H1 (cell line): ENCODE data around the gene CYP1A2.

Experiments used
- BRCA1 ChIP-seq: IDR thresholded peaks from 2 replicates; pipeline ENCODE4 v1.6.1; 2012; ENCODE audit warnings: low read depth, low read length, improper control_type of control experiment
- CTCF ChIP-seq, 3 experiments: IDR thresholded peaks; 1 replicate in 2 of 3; 2 replicates in 1 of 3; pipeline versions ENCODE4 v1.5.1 to v1.6.1; 2011; ENCODE audit warnings: low read length in 3 of 3, mild to moderate bottlenecking in 3 of 3, inconsistent platforms in 2 of 3, low read depth in 1 of 3, moderate library complexity in 1 of 3; ENCODE audit not compliant: insufficient read depth in 1 of 3; ENCODE audit errors: control extremely low read depth in 1 of 3
- HDAC6 ChIP-seq: IDR thresholded peaks from one replicate; pipeline ENCODE4 v1.7.1; 2012; ENCODE audit warnings: low read depth, mild to moderate bottlenecking, inconsistent platforms, low read length, moderate library complexity
- POLR2AphosphoS5 ChIP-seq: IDR thresholded peaks from 2 replicates; pipeline ENCODE4 v1.6.1; 2011; ENCODE audit warnings: low read depth, low read length
- SAP30 ChIP-seq: fragments of 300-600 bp; sonication (generic); IDR thresholded peaks from 2 replicates; pipeline ENCODE4 v1.7.1; 2012; ENCODE audit warnings: low read length, moderate library complexity, mild to moderate bottlenecking, inconsistent platforms; ENCODE audit not compliant: insufficient read depth, insufficient replicate concordance
- TAF1 ChIP-seq: IDR thresholded peaks from 2 replicates; pipeline ENCODE4 v1.6.1; 2011; ENCODE audit warnings: mild to moderate bottlenecking, low read depth, low read length

GRCh38 chr15:74762791-74763150 is 14.1 kb downstream of the CYP1A2 start:
- no peak for TF ChIP-seq CTCF (IDR thresholded peaks at IDR 0.05; ENCODE audit: control extremely low read depth in 1 of 3, insufficient read depth in 1 of 3, low read depth in 1 of 3, low read length in 3 of 3)
- TF ChIP-seq POLR2AphosphoS5, result no peak
- TF ChIP-seq BRCA1, result no peak
- TF ChIP-seq SAP30, result no peak
- TF ChIP-seq HDAC6, result no peak
- TF ChIP-seq TAF1, result no peak
